Fibroblast of skin of scalp (primary cell): Measurements from ENCODE around the gene ZNF569. TPM values are rescaled to one million over a fixed set of nuclear protein-coding genes. Genes with fewer than 3 reads are reported as not detected.
"Not testable (repeated sequence)": the region's sequence is repeated elsewhere in the genome, so short reads cannot be mapped to it uniquely, and the experiment has no call there.

Experiments used
- DNase-seq: peaks from one replicate; pipeline ENCODE4 v3.0.0-alpha.2; 2013
- polyA plus RNA-seq, 2 experiments: library from polyadenylated mRNA; unstranded; fragments of 120-200 nt; gene quantifications; one replicate each; pipeline ENCODE4 v1.2.1, GENCODE V29; 2013; ENCODE audit not compliant: insufficient read length in 2 of 2

The ZNF569 gene
- 4.7 TPM for polyA plus RNA-seq (2013, experiment 1 of 2; ENCODE audit: insufficient read length)
- polyA plus RNA-seq (2013, experiment 2 of 2; ENCODE audit: insufficient read length), result 5.6 TPM

DNA sequence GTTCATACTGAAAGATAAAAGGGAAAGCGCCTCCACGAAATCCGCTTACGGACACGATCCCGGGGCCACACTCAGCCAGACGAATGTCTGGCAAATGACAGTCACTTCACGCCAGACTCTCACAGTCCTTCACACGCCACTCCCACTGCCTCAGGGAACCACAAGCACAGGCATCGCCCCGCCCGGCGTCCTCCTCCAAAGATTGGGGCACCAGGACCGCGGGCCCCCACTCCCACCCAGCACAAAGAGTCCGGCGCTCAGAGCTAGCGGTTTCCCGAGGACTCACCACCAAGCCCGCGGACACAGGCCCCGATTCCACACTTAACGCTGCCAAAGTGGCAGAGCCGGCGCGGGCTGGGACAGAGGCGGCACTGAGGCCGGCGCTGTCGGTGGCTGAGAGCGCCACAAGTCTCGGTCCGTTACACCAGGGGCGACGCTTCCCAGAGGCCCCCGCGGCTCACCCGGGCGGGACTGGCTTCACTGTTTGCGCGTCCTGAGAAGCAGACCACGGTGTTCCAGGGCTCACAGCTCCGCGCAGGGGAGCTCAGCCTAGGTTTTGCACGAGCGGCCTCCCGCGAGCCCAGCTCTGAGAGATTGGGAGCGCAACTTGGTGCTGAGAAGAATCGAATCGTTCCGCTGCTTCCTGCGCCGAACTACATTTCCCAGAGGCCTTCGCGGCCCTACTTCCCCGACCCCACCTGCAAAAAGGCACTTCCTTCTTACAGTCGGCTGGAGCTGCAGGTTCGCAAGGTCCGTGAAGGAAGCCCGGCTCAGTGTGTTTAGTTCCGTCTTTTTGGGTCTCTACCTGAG, at the start of gene ZNF569:
TSS of gene ZNF569 (minus strand) at position 647 of the 810 bp plus-strand sequence. CDS start 22,523 bp downstream, outside the sequence.
- peak; percentile 94 for DNase-seq

DNA sequence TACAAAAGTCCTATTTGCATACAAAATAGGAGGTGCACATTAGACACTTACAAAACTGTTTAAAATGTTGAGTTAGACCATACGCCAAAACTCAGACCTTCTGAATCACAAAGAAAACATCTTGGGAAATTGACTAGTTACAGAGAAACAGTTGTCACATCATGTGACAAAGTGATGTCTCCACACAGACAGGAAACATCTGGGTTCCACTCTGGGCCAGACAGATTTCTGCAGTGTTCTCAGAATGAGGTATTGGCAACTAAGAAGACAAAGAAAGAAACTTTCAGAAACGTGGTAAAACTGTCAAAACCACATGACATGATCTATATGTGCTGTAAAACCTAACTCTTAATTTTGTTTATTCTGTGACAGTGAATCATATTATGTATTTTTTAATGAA, 46.2 kb upstream of the ZNF569 start:
- DNase-seq, result no peak

DNA sequence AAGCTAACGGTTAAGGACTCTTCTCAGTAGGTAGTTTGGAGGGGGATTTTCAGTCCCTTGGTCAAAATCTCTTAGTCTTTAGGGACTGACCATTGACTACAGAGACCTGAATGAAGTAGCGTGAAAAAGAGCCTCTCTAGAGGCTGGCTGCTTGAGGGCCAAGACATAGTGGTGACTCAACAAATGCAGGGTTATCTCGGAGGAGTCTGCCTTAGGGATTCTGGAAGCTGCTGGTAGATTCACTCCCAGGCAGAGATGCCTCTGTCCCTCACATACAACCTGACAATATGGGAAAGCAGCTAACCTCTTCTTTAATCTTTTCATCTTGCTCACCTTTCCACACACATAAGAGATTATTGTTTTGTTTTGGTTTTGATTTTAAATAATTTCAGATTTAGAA, 44.6 kb upstream of the ZNF569 start:
- DNase-seq, result no peak

DNA sequence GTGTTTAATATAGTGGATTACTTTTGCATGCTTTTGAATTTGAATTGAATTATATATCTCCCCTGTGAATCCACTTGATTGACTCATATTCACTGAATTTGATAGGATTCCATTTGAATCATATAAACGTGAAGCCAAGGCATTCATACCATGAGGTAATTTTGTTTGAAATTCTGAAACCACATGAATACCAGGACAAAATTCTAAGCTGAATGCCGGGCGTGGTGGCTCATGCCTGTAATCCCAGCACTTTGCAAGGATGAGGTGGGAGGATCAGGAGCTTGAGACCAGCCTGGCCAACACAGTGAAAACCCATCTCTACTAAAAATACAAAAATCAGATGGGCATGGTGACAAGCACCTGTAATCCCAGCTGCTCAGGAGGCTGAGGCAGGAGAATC, 43.9 kb upstream of the ZNF569 start:
- no peak for DNase-seq

DNA sequence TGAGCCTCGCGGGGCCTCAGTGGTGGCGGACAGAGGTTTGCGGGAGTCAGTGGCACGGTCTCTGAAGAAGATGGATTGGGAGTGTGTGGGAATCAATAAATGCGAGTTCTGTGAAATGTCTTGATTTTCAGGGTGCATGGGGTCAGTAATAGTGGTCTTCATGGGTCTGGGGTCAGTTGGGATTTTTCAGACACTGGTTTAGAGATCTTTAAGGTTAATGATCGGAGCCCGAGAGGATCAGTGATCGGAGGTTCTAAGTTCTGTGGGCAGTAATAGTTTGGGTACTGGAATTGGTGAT, 39.9 kb upstream of the ZNF569 start:
- DNase-seq, result no peak

DNA sequence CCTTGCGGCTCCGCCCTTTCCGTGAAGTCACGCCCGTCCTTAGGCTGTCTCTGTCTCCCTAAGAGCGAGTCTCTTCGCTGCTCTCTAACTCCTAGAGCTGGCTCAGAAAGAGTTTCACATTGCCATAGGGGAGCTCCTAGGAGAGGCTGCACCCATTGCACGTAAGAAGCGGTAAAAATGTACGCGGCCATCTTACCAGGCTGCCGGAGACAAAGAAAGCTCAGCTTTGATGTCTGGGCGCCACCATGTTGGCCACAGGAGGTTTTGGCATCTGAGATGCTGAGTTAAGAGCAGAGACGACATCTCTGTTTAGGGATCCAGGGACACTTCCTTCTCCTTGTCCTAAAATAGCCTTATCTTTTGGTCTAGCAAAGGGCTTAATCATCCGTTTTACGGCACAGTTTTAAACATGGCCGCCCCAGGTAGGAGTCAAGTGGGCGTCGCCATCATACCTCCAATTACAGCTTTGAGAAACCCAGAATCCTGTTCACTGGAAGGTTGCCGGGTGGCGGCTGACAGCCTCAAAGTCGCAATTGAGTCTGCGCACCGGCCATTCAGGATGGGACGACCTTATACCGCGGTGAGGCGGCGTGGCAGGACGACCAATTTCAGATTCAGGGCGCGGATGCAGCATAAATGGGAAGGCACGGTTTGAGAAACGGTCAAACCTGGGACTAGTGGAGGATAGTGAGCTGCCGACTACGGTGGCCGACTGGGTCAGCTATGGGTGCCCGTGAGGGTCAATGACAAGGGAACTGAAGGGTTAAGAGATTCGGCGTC, 39.3 kb upstream of the ZNF569 start, which contains the start of gene ZNF793:
TSS of gene ZNF793 (plus strand) at position 553 of the 780 bp plus-strand sequence. CDS start 16,501 bp downstream, outside the sequence.
- peak; percentile 53 for DNase-seq

DNA sequence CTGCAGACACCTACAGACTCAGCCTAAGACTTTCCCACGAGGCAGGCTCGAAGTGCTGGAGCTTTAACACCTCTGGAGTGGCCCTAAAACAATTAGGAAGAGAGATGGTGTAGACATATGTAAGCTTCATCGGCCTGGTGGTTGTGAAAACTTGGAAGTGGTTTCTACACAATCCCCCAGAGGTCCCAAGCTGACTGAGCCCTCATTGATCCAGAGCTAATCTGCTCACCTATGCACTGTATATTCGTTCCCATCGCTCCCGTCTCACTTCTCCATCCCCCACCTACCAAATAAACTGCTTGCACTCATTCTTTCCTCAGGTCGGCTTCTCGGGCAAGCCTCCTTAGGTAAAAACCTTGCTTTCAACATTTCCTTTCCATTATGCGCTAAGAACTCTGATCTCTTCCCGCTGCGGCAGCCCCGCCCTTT, 38.7 kb upstream of the ZNF569 start:
- DNase-seq, result no peak

DNA sequence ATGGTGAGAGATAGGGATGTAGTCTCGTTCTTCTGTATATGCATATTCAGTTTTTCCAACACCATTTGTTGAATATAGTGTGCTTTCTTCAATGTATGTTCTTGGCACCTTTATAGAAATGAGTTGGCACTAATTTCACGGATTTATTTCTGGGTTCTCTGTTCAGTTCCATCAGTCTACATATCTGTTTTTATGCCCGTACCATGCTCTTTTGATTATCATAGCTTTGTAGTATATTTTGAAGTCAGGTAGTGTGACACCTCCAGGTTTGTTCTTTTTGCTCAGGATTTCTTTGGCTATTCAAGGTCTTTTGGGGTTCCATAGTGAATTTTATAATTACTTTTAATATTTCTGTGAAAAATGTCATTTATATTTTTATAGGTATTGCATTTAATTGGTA, 25.0 kb upstream of the ZNF569 start:
- DNase-seq, result no peak

DNA sequence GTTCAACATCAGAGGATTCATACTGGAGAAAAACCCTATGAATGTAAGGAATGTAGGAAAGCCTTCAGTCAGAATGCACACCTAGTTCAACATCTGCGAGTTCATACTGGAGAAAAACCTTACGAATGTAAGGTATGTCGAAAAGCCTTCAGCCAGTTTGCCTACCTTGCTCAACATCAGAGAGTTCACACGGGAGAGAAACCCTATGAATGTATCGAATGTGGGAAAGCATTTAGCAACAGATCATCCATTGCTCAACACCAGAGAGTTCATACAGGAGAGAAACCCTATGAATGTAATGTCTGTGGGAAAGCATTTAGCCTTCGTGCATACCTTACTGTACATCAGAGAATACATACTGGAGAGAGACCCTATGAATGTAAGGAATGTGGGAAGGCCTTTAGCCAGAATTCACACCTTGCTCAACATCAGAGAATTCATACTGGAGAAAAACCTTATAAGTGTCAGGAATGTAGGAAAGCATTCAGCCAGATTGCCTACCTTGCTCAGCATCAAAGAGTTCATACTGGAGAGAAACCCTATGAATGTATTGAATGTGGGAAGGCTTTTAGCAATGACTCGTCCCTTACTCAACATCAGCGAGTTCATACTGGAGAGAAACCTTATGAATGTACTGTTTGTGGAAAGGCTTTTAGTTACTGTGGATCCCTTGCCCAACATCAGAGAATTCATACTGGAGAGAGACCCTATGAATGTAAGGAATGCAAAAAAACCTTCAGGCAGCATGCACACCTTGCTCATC, 17.3 kb upstream of the ZNF569 start:
- no peak for DNase-seq

DNA sequence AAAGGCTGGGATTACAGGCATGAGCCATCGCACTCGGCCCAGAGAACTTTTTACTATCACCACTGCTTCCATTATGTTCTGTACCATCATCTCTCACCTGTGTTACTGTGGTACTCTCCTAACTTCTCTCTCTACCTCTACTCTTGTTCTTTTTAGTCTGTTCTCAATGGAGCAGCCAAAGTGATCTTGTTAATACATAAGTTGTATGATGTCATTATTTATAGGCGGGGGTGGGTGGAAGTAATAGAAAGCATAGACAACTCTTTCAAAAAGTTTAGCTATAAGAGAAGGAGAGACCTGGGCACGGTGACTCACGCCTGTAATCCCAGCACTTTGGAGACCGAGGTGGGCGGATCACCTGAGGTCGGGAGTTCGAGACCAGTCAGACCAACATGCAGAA, 4.9 kb upstream of the ZNF569 start:
- DNase-seq, result no peak

DNA sequence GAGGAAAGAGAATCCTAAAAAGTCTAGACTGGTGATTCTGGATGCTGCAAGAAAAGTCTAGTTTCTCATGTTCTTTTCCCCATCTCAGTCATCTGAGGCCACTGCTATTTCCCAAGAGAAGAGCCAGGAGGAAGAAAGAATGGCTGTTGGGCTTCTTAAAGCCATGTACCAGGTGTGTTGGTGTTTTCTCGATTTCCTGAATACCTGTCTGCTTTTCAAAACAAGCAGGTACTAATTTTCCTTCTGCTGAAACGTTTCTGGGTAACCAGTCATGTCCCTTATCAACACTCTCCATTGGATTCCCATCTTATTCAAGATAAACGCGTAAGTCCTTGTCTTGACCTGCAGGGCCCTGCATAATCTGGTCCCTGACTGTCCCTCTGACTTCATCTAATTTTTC, 3.0 kb upstream of the ZNF569 start:
- no peak for DNase-seq

DNA sequence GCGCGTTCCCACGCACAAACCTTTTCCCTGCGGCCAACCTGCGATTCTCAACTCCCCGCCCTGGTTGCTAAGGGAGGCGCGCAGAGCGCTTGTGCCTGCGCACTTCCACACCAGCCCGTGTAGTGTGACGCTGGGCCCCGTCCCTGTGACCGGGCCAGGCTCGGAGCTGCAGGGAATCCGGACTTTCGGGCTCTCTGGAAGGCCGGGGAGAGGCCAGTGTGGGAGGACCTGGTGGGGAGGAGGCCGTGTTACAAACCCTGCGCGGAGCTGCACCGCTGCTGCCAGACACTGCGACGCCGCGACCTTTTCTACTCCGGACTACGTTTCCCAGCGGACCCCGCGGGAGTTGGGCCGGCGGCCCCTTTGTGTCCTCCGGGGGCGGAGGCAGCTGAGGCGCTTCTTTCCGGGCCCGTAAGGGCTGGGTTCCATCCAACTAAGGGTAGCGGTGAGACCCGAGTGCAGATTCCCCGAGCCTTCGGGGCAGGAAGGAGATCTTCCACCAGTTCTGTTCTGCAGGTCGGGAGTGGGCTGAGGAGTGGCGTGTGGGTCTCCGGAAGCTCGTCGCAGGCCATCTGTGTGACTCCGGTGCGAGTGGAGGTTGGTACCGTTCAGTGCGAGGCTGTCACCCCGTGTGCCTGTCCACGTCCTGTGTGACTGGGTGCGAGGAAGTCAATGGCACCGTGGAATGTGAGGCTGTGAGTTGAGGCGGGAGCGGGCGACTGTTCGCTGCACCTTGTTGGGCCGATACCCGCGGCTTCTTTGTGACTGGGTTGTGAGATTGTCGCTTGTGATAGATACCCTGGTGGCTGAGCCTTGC, 1.9 kb upstream of the ZNF569 start, which contains the start of gene ZNF570:
TSS of gene ZNF570 (plus strand) at position 396 of the 817 bp plus-strand sequence. CDS start 999 bp downstream, outside the sequence.
- DNase-seq, result peak; percentile 91

DNA sequence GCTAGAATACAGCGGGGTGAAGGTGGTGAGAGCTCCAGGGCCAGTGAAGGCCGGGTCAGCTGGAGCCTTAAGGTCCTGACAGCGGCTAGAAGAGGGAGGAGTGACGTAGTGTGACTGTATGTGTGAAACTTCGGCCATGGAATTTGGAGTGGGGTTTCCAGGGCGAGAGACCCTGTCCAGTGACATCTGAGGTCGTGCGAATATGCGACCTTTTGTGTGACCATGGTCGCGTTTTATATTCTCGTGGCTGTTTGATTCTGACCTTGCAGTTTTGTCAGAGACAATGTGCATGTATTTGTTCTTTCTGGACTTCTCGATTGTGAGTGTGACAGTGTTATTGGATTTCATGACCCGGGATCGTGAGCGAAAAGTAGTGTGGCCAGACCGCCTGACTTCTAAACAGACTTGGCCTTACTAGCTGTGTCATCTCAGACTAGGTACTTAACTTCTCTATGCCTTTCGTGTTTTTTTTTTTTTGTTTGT, 405 bp upstream of the ZNF569 start:
- no peak for DNase-seq

DNA sequence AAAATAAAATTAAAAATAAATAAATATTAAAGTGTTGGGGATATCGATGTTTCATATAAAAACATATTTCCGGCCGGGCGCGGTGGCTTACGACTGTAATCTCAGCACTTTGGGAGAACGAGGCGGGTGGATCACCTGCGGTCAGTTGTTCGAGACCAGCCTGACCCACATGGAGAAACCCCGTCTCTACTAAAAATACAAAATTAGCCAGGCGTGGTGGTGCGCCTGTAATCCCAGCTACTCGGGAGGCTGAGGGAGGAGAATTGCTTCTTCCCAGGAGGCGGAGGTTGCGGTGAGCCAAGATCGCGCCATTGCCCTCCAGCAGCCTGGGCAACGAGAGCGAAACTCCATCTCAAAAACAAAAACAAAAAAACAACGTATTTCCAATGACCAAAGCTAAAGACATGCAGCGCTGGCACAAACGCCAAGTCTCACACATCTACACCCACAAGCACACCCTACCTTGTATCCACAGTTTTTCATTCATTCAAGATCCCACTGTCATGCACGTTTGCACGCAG, 907 bp downstream of the ZNF569 start:
- no peak for DNase-seq

DNA sequence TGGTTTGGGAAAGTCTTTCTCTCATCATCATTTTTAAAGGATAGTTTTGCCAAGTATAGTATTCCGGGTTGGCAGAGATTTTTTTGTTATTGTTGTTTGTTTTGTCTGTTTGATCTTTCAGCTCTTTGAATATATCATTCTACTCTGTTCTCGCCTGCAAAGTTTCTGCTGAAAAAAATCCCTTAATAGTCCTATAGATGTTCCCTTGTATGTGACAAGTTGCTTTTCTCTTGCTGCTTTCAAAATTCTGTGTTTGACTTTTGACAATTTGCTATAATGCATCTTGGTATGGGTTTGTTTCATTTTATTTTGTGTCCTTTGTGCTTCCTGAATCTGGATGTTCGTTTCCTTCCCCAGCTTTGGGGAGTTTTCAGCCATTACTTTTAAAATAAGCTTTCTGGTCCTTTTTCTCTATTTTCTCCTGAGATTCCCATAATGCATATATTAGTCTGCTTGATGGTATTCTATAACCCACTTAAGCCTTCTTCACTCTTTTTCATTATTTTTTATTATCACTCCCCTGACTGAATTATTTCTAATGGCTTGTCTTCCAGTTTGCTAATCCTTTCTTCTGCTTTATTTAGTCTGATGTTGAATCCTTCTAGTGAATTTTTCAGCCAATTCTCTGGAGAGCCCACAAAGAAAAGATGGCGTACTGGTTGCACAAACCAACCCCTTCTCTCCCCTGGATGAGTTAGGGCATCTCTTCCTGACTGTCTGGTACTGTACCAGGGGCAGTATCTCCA, 14.6 kb downstream of the ZNF569 start:
- DNase-seq, result no peak

DNA sequence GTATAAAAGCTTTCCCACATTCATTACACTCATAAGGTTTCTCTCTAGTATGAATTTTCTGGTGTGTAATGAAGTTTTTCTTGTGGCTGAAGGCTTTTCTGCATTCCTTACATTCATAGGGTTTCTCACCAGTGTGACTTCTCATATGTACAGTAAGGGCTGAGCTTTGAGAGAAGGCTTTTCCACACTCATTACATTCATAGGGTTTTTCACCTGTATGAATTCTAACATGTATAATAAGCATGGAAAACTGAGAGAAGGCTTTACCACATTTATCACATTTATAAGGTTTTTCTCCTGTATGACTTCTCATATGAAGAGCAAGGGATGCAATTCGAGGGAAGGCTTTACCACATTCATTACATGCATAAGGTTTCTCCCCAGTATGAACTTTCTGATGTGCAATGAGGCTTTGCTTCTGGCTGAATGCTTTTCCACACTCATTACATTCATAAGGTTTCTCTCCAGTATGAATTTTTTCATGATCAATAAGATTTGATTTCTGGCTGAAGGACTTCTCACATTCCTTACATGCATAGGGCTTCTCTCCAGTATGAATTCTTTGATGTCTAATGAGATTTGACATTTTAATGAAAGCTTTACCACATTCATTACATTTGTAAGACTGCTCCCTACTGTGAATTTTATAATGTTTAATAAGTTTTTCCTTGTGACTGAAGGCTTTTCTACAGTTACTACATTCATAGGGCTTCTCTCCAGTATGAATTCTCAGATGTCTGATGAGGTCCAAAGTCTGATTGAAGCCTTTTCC, 53.7 kb downstream of the ZNF569 start:
- DNase-seq, result no peak

DNA sequence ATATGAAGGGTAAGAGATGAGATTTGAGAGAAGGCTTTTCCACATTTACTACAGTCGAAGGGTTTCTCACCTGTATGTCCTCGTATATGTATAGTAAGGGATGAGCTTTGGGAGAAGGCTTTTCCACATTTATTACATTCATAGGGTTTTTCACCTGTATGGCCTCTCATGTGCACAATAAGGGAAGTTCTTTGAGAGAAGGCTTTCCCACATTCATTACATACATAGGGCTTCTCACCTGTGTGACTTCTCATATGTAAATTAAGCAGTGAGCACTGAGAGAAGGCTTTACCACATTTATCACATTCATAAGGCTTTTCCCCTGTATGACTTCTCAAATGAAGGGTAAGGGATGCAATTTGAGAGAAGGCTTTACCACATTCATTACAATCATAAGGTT, 54.5 kb downstream of the ZNF569 start:
- no peak for DNase-seq

DNA sequence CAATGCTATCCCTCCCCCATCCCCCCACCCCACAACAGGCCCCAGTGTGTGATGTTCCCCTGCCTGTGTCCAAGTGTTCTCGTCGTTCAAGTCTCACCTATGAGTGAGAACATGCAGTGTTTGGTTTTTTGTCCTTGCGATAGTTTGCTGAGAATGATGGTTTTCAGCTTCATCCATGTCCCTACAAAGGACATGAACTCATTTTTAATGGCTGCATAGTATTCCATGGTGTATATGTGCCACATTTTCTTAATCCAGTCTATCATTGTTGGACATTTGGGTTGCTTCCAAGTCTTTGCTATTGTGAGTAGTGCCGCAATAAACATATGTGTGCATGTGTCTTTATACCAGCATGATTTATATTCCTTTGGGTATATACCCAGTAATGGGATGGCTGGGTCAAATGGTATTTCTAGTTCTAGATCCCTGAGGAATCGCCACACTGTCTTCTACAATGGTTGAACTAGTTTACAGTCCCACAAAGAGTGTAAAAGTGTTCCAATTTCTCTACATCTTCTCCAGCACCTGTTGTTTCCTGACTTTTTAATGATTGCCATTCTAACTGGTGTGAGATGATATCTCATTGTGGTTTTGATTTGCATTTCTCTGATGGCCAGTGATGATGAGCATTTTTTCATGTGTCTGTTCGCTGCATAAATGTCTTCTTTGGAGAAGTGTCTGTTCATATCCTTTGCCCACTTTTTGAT, 61.0 kb downstream of the ZNF569 start:
- not testable (repeated sequence) for DNase-seq

DNA sequence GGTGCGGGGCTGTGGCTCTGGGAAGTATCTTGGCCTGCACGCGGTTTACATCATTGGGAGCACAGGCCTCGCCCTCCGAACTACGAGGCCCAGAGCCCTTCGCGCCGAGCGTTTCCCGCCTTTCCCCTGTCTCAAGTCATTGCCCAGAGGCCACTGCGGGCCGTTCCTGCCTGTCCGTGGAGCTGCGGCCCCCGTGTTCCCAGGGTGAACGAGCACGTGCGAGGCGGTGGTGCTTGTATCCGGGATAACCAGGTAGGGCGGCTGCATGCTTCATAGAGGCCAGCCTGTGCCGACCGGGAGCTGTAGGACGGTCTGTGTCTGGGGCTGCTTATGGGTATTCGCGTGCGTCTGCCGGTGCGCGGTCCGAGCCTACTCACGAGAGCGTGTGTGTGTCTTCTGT, 63.8 kb downstream of the ZNF569 start:
- no peak for DNase-seq
